ENCODE measurements around the gene MCUR1.

GRCh38 chr6:13764996-13765395 lies 49.4 kb downstream of the MCUR1 start:
- TF ChIP-seq CTCF (IDR thresholded peaks at IDR 0.05) (no peak), ZFX (IDR thresholded peaks at IDR 0.05; ENCODE audit: borderline replicate concordance) (no peak)

Measured in 22Rv1 (cell line).